Urinary bladder (tissue), 4 donors: Measurements from ENCODE around the gene SENP5. TPM values are rescaled to one million over a fixed set of nuclear protein-coding genes. Genes with fewer than 3 reads are reported as not detected.
"Not testable (repeated sequence)": the region's sequence is repeated elsewhere in the genome, so short reads cannot be mapped to it uniquely, and the experiment has no call there.

Experiments
- DNase-seq: peaks from one replicate; pipeline ENCODE4 v3.0.0-alpha.2; 2015; ENCODE audit errors: extremely low spot score
- H3K27ac ChIP-seq: one replicate; pipeline ENCODE4 v1.5.1; 2013; ENCODE audit warnings: low read depth, mild to moderate bottlenecking, moderate library complexity
- H3K36me3 ChIP-seq: one replicate; pipeline ENCODE4 v1.6.1; 2013; ENCODE audit warnings: mild to moderate bottlenecking, moderate library complexity; ENCODE audit not compliant: insufficient read depth
- H3K4me1 ChIP-seq: one replicate; pipeline ENCODE4 v1.6.1; 2013; ENCODE audit warnings: mild to moderate bottlenecking, moderate library complexity; ENCODE audit not compliant: insufficient read depth
- H3K4me3 ChIP-seq: one replicate; pipeline ENCODE4 v1.5.1; 2013; ENCODE audit warnings: low read depth, low read length
- WGBS: extraction: QIAGEN DNeasy Blood & Tissue Kit; methylation state at CpG from one replicate; pipeline ENCODE4 v1.1.7; 2013; 5-methylcytosine and 5-hydroxymethylcytosine counted together
- polyA plus RNA-seq: library from polyadenylated mRNA; stranded (reverse); fragments of 200-250 nt; gene quantifications from one replicate; pipeline ENCODE4 v1.2.3, GENCODE V29; 2013
- total RNA-seq: library from RNA; depleted of rRNA; stranded (reverse); fragments of >200 nt; gene quantifications from one replicate; pipeline ENCODE4 v1.2.3, GENCODE V29; 2014
- donor health status: healthy with polysubstance abuse.
- donor health status: healthy.

SENP5 gene
- total and polyA plus RNA-seq, 2 donors = 11.9 to 62.4 TPM

DNA sequence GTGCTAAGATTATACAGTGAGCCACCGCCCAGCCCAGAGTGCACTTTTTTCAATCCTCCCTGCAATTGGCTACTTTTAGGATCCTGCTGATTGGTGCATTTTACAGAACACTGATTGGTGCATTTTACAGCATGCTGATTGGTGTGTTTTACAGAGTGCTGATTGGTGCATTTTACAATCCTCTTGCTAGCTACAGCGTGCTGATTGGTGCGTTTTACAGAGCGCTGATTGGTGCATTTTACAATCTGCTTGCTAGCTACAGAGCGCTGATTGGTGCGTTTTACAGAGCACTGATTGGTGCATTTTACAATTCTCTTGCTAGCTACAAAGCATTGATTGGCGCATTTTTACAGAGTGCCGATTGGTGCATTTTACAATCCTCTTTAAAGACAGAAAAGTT, 4.7 kb upstream of the SENP5 start:
- DNase-seq, H3K36me3 ChIP-seq, H3K4me3 ChIP-seq, H3K4me1 ChIP-seq, H3K27ac ChIP-seq: not testable (repeated sequence)
- 91% methylated on average over 8 of the region's 8 CpGs for whole genome bisulfite sequencing

DNA sequence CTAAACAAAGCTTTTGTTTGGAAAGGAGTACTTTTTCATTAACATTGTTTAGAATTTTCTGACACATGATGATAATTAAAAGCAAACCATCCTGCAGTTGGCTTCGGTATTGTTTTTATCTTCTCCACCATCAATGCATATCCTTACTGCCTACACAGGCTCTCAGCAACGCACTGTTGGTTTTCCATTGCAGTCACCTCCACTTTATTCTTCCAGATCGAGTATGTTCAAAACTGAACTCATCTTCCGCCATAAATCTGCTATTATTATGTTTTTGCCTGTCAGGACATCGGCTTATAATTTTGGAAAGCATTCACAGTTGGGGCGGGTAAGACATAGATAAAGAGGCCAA, 589 bp upstream of the SENP5 start:
- no peak for DNase-seq
- WGBS = 25% methylated on average over 6 of the region's 6 CpGs
- H3K36me3 ChIP-seq = no peaks in the 10 kb centered on the region
- H3K4me1 ChIP-seq = no peaks in the 10 kb centered on the region
- peak overlapping the region; percentile 88 for H3K4me3 ChIP-seq
- peak overlapping the region; percentile 95 for H3K27ac ChIP-seq

DNA sequence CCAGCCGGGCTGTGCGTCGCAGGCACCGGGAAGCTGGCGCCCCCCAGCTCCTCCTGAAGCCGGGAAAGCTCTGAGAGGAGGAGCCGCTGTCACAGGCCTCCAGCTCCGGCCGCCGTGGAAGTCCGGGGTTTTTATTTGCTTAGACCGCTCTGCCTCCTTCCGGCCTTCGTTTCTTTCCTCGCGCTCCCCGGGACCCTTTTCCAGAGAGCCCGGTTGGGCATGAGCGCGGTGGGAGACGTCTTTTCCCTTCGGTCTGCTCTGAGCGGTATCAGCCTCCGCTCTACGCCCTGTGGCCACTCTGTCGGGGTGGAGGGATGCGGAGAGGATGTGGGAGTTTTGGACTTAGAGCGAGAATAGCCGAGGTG, 559 bp downstream of the SENP5 start:
- Histone ChIP-seq H3K27ac (peak overlapping the region; percentile 87), H3K36me3 (no peaks in the 10 kb centered on the region), H3K4me3 (peak overlapping the region; percentile 88), H3K4me1 (no peaks in the 10 kb centered on the region)
- DNase-seq = no peak
- 0% methylated on average over 29 of the region's 29 CpGs for WGBS

- Histone ChIP-seq H3K4me3 (no peak overlapping the region), H3K4me1 (no peaks in the 10 kb centered on the region), H3K27ac (no peak overlapping the region), H3K36me3 (no peaks in the 10 kb centered on the region)
- WGBS = 64% methylated on average over 4 of the region's 4 CpGs
- DNase-seq = no peak
These were observed 4.6 kb downstream of the SENP5 start for GRCh38 chr3:196872316-196872715.

- H3K4me3 ChIP-seq, DNase-seq, H3K4me1 ChIP-seq, H3K36me3 ChIP-seq, H3K27ac ChIP-seq: not testable (repeated sequence)
- 93% methylated on average over 7 of the region's 7 CpGs for WGBS
These were observed 6.9 kb downstream of the SENP5 start for GRCh38 chr3:196874511-196875094.

- no peaks in the 10 kb centered on the region for H3K4me1 ChIP-seq
- H3K36me3 ChIP-seq = no peaks in the 10 kb centered on the region
- 82% methylated on average over 2 of the region's 2 CpGs for WGBS
- H3K27ac ChIP-seq = no peak overlapping the region
- no peak overlapping the region for H3K4me3 ChIP-seq
- no peak for DNase-seq
These were observed 7.5 kb downstream of the SENP5 start for GRCh38 chr3:196875258-196875657.

GRCh38 chr3:196883361-196883760, 15.6 kb downstream of the SENP5 start:
- Histone ChIP-seq H3K4me1 (no peaks in the 10 kb centered on the region), H3K36me3 (no peaks in the 10 kb centered on the region), H3K27ac (no peak overlapping the region), H3K4me3 (no peak overlapping the region)
- WGBS = 85% methylated on average over 4 of the region's 4 CpGs
- DNase-seq = no peak

DNA sequence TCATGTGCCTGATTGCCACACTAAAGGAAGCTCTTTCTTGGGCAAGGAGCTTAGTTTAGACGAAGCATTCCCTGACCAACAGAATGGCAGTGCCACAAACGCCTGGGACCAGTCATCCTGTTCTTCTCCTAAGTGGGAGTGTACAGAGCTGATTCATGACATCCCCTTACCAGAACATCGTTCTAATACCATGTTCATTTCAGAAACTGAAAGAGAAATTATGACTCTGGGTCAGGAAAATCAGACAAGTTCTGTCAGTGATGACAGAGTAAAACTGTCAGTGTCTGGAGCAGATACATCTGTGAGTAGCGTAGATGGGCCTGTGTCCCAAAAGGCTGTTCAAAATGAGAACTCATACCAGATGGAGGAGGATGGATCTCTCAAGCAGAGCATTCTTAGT, 18.4 kb downstream of the SENP5 start:
- DNase-seq = no peak
- Histone ChIP-seq H3K27ac (no peak overlapping the region), H3K4me3 (no peak overlapping the region), H3K4me1 (no peaks in the 10 kb centered on the region), H3K36me3 (no peaks in the 10 kb centered on the region)
- 75% methylated on average over 4 of the region's 4 CpGs for WGBS

GRCh38 chr3:196889844-196890708, 22.4 kb downstream of the SENP5 start:
- no peaks in the 10 kb centered on the region for H3K36me3 ChIP-seq

GRCh38 chr3:196894557-196895295, 27.0 kb downstream of the SENP5 start:
- WGBS = 96% methylated on average over 13 of the region's 13 CpGs
- Histone ChIP-seq H3K36me3 (no peaks in the 10 kb centered on the region), H3K4me3 (no peak overlapping the region), H3K27ac (no peak overlapping the region), H3K4me1 (no peaks in the 10 kb centered on the region)
- DNase-seq = no peak

More at GRCh38 chr3:196889844-196890708, 22.4 kb downstream of the SENP5 start:
- no peak for DNase-seq
- H3K27ac ChIP-seq = no peak overlapping the region
- no peak overlapping the region for H3K4me3 ChIP-seq
- H3K4me1 ChIP-seq = no peaks in the 10 kb centered on the region
- WGBS = 89% methylated on average over 6 of the region's 6 CpGs

GRCh38 chr3:196896229-196896628, 28.5 kb downstream of the SENP5 start:
- Histone ChIP-seq H3K4me1 (no peaks in the 10 kb centered on the region), H3K27ac (no peak overlapping the region), H3K4me3 (no peak overlapping the region), H3K36me3 (no peaks in the 10 kb centered on the region)
- DNase-seq = no peak
- WGBS = 95% methylated on average over 6 of the region's 6 CpGs

- Histone ChIP-seq H3K4me1 (no peaks in the 10 kb centered on the region), H3K27ac (no peak overlapping the region), H3K4me3 (no peak overlapping the region), H3K36me3 (peaks cover 5% of the 10 kb centered on the region)
- no peak for DNase-seq
- WGBS = 94% methylated on average over 1 of the region's 1 CpG
These were observed 34.0 kb downstream of the SENP5 start for GRCh38 chr3:196901768-196902167.

DNA sequence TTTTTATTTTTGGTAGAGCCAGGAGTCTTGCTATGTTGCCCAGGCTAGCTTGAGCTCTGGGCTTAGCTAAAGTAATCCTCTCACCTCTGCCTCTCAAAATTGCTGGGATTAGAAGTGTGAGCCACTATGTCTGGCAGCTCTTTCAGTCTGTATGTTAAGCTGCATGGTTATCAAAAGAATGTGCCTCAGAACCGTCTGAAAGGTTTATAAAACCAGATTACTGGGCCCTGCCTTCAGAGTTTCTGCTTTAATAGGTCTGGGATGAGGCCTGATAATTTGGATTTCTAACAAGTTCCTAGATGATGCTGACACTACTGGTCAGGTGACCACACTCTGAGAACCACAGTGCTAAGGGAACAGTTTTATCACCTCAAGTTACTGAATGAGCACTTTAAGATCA, 34.6 kb downstream of the SENP5 start:
- Histone ChIP-seq H3K4me1 (no peaks in the 10 kb centered on the region), H3K27ac (no peak overlapping the region), H3K4me3 (no peak overlapping the region), H3K36me3 (peaks cover 5% of the 10 kb centered on the region)
- no peak for DNase-seq
- 52% methylated on average over 1 of the region's 1 CpG for WGBS

- H3K4me1 ChIP-seq = no peaks in the 10 kb centered on the region
These were observed 36.0 kb downstream of the SENP5 start for GRCh38 chr3:196903740-196904139.

More at GRCh38 chr3:196903740-196904139, 36.0 kb downstream of the SENP5 start:
- H3K4me3 ChIP-seq = no peak overlapping the region
- H3K36me3 ChIP-seq = peaks cover 5% of the 10 kb centered on the region
- DNase-seq = no peak
- 94% methylated on average over 2 of the region's 2 CpGs for WGBS
- no peak overlapping the region for H3K27ac ChIP-seq
